ENCODE measurements around the gene EP400. TPM values are rescaled to one million over a fixed set of nuclear protein-coding genes. Genes with fewer than 3 reads are reported as not detected.
A peak's percentile ranks its signal among the peaks of the same experiment; 100 is the strongest.

EP400 gene
- total and polyA plus RNA-seq, 9 of the 15 experiments (the other 6 are each of a cell fraction or from before 2014, with no cell fraction given), result 4.5 to 58.0 (median 7.0) TPM

DNA sequence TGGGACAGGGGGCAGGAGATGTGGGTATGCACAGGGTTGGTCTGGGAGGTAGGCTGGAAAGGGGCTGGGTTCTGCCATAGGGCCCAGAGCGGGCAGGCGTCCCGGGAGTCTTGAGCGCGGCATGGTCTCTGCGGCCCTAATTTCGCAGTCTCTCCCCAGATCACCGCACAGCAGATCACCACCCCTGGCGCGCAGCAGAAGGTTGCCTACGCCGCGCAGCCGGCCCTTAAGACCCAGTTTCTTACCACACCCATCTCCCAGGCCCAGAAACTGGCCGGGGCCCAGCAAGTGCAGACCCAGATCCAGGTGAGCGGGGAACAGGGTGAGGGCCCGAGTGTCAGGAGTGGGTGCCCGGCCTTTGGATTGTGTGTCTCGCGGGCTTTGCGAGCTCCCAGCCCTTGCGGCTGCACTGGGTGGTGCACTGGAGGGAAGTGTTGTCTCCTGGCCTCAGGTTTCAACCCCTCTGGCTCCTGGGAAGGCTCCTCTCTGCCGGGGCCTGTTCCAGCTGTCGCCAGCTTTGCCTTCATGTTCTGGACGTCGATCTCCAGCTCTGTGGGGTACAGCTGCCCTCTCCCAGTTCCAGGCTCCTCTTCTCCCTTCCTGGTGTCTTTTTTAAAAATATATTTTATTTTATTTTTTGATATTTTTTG, 119.7 kb downstream of the EP400 start:
- no peak overlapping the region for H3K27ac ChIP-seq (ENCODE audit: extremely low read depth, low read depth, low read length)
- H4K20me1 ChIP-seq (replicated peaks; ENCODE audit: control insufficient read depth, insufficient read depth, low read length), result no peaks in the 10 kb centered on the region
- DNase-seq (ENCODE audit: extremely low read depth in 1 of 4, low spot score in 3 of 4) (no peak), ATAC-seq (no peak), FAIRE-seq (no peak)
- H2AFZ ChIP-seq (ENCODE audit: low read depth, low read length), result no peak overlapping the region
- no peaks in the 10 kb centered on the region for H3K27me3 ChIP-seq (ENCODE audit: control insufficient read depth in 2 of 2, insufficient read depth in 2 of 2, low read length in 2 of 2)
- H3K9ac ChIP-seq (ENCODE audit: insufficient read depth in 1 of 2, low read depth in 2 of 2, low read length in 2 of 2), result no peak overlapping the region
- H3K36me3 ChIP-seq (ENCODE audit: control insufficient read depth, insufficient read depth, low read length), result peaks cover 90% of the 10 kb centered on the region; the same call in 2 of the 3 replicates
- BruUV-seq (replicated peaks), result no TSS peak
- H3K4me1 ChIP-seq (replicated peaks in 1 of 2; ENCODE audit: control insufficient read depth in 2 of 2, insufficient read depth in 2 of 2, low read length in 2 of 2), result 0 out of 5 replicates have a peak, but pooled peaks cover 0 to 2% of the 10 kb centered on the region in 2 experiments
- no peak overlapping the region for H3K4me2 ChIP-seq (ENCODE audit: insufficient read depth, low read length)
- TF ChIP-seq, protein P1, sequence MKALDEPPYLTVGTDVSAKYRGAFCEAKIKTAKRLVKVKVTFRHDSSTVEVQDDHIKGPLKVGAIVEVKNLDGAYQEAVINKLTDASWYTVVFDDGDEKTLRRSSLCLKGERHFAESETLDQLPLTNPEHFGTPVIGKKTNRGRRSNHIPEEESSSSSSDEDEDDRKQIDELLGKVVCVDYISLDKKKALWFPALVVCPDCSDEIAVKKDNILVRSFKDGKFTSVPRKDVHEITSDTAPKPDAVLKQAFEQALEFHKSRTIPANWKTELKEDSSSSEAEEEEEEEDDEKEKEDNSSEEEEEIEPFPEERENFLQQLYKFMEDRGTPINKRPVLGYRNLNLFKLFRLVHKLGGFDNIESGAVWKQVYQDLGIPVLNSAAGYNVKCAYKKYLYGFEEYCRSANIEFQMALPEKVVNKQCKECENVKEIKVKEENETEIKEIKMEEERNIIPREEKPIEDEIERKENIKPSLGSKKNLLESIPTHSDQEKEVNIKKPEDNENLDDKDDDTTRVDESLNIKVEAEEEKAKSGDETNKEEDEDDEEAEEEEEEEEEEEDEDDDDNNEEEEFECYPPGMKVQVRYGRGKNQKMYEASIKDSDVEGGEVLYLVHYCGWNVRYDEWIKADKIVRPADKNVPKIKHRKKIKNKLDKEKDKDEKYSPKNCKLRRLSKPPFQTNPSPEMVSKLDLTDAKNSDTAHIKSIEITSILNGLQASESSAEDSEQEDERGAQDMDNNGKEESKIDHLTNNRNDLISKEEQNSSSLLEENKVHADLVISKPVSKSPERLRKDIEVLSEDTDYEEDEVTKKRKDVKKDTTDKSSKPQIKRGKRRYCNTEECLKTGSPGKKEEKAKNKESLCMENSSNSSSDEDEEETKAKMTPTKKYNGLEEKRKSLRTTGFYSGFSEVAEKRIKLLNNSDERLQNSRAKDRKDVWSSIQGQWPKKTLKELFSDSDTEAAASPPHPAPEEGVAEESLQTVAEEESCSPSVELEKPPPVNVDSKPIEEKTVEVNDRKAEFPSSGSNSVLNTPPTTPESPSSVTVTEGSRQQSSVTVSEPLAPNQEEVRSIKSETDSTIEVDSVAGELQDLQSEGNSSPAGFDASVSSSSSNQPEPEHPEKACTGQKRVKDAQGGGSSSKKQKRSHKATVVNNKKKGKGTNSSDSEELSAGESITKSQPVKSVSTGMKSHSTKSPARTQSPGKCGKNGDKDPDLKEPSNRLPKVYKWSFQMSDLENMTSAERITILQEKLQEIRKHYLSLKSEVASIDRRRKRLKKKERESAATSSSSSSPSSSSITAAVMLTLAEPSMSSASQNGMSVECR (CRISPR knock-in tag; IDR thresholded peaks at IDR 0.05), result no peak
- TF ChIP-seq MTF1 (CRISPR knock-in tag; IDR thresholded peaks at IDR 0.05; ENCODE audit: borderline replicate concordance), result no peak
- TF ChIP-seq POLR2G (IDR thresholded peaks at IDR 0.05; ENCODE audit: low read depth, low read length), result peak; percentile 31; the same call in 1 of the 2 replicates
- no peak for TF ChIP-seq HMG20A (CRISPR knock-in tag; conservative IDR thresholded peaks at IDR 0.05)
- no peaks in the 10 kb centered on the region for H3K79me2 ChIP-seq (ENCODE audit: control insufficient read depth, insufficient read depth, low read length)
- intact Hi-C loops (cut with micrococcal nuclease), result no loop called here
- no peaks in the 10 kb centered on the region for H3K9me3 ChIP-seq (replicated peaks; ENCODE audit: control insufficient read depth, insufficient read depth, low read depth, low read length)
- in situ Hi-C loops (cut with MboI), result no loop called here
- 96% methylated on average over 20 of the region's 26 CpGs for WGBS (ENCODE audit: insufficient coverage, low coverage, missing lambda C conversion rate)
- ChIA-PET CTCF (ENCODE audit: low intra/inter-chr PET ratio) (no interaction called here), POLR2A (interaction anchor here (1.0 kb wide), 1 partner anchor 16 kb away, joined by 3 read pairs; no protein-coding TSS in a partner anchor)
- H3K4me3 ChIP-seq, result no peak overlapping the region
- peaks cover 2% of the 10 kb centered on the region for H3K9me1 ChIP-seq (ENCODE audit: control insufficient read depth, insufficient read depth, low read length)
